ENCODE data around the gene OPCML.

Gene OPCML

DNA sequence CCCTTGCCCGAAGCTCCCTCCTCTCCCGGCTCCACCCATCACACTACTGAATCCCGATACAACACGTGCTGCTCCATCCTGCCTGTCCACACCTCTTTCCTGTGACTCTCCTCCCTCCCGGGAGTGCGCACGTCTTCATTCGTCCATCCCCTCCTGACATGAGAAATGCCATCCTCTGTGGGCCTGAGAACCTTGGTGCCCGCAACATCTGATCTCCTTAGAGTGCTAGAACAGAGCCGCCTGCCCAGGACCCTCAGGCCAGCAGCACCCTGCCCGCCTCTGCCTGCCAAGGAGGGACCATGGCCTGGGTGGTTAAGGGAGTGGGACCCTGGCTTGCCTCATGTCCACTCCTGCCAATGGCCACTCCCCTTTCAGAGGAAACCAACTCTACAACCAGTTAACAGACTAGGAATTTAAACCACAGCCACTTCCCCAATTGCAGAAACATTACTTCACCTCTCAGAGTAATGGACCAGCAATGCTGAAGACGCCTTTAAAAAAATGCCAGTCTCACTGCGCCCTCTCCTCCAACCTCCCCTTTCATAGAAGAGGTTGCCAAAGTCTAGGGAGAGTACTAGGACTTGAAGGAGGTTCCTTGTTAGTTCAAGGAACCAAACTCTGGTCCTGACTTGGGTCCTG is 466.3 kb downstream of the OPCML start:
- DNase-seq (ENCODE audit: low spot score) = no peak
- in situ Hi-C loops (cut with MboI; ENCODE audit: low sequenced_read_pairs, unreplicated experiment) = no loop called here
- TF ChIP-seq CTCF (IDR thresholded peaks at IDR 0.05; ENCODE audit: borderline replicate concordance, control extremely low read depth, extremely low read depth, insufficient read depth, missing control alignments) = no peak

- DNase-seq (ENCODE audit: low spot score) = no peak
- in situ Hi-C loops (cut with MboI; ENCODE audit: low sequenced_read_pairs, unreplicated experiment) = no loop called here
- TF ChIP-seq CTCF (IDR thresholded peaks at IDR 0.05; ENCODE audit: borderline replicate concordance, control extremely low read depth, extremely low read depth, insufficient read depth, missing control alignments) = no peak
These were observed 467.3 kb downstream of the OPCML start for GRCh38 chr11:133064961-133065360.

- peak; percentile 7 for TF ChIP-seq CTCF (IDR thresholded peaks at IDR 0.05; ENCODE audit: borderline replicate concordance, control extremely low read depth, extremely low read depth, insufficient read depth, missing control alignments)
- in situ Hi-C loops (cut with MboI; ENCODE audit: low sequenced_read_pairs, unreplicated experiment) = no loop called here
- peak; percentile 40 for DNase-seq (ENCODE audit: low spot score)
These were observed 468.0 kb downstream of the OPCML start for GRCh38 chr11:133064152-133064877.

- in situ Hi-C loops (cut with MboI; ENCODE audit: low sequenced_read_pairs, unreplicated experiment) = no loop called here
- DNase-seq (ENCODE audit: low spot score) = no peak
These were observed 473.8 kb downstream of the OPCML start for GRCh38 chr11:133058501-133058900.

DNA sequence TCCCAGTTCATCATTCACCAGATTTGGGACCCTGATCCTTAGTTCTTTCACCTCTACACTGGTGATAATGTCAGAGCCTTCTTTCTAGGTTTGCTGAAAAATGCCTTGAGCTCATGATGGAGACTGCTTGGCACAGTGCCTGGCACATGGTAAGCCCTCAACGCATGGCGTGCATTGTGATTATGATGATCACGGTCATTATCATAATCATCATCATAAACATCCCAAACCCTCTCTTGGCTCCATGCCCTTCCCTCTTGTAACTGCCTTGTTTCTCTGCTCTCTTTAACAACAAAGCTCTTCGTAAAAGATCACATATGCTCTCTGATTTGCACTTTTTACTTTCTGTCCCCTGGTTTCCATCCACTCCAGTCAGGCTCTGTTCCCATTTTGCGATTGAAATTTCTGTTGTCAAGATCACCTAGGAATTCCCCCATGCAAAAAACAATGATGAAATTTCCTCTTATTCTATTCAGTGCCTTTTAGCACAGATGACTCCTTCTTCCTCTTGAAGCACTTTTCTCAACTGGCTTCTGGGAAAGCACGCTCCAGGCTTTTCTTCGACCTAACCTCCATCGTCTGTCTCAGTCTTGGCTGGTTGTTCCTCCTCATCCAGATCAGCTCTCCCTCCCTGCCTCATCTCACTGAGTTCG is 479.1 kb downstream of the OPCML start:
- no peak for TF ChIP-seq CTCF (IDR thresholded peaks at IDR 0.05; ENCODE audit: borderline replicate concordance, control extremely low read depth, extremely low read depth, insufficient read depth, missing control alignments)
- no peak for DNase-seq (ENCODE audit: low spot score)
- in situ Hi-C loops (cut with MboI; ENCODE audit: low sequenced_read_pairs, unreplicated experiment) = no loop called here

More at GRCh38 chr11:133058501-133058900, 473.8 kb downstream of the OPCML start:
- TF ChIP-seq CTCF (IDR thresholded peaks at IDR 0.05; ENCODE audit: borderline replicate concordance, control extremely low read depth, extremely low read depth, insufficient read depth, missing control alignments) = no peak

GRCh38 chr11:133052537-133052936 is 479.8 kb downstream of the OPCML start:
- no peak for TF ChIP-seq CTCF (IDR thresholded peaks at IDR 0.05; ENCODE audit: borderline replicate concordance, control extremely low read depth, extremely low read depth, insufficient read depth, missing control alignments)
- in situ Hi-C loops (cut with MboI; ENCODE audit: low sequenced_read_pairs, unreplicated experiment) = no loop called here
- DNase-seq (ENCODE audit: low spot score) = no peak
